Glutamatergic neuron (in vitro differentiated cells): ENCODE results near the gene FHIT. TPM values are rescaled to one million over a fixed set of nuclear protein-coding genes. Genes with fewer than 3 reads are reported as not detected.

Experiments used
- DNase-seq: peaks from one replicate; pipeline ENCODE4 v3.0.0; 2022
- H3K27ac Mint-ChIP-seq: one replicate; pipeline ENCODE4 v1.8.0; 2020; ENCODE audit warnings: mild to moderate bottlenecking, mixed read lengths, inconsistent platforms; ENCODE audit not compliant: unreplicated experiment
- H3K27me3 Mint-ChIP-seq: one replicate; pipeline ENCODE4 v1.8.0; 2020; ENCODE audit warnings: mild to moderate bottlenecking, moderate library complexity, mixed read lengths, inconsistent platforms; ENCODE audit not compliant: unreplicated experiment
- H3K36me3 Mint-ChIP-seq: one replicate; pipeline ENCODE4 v1.8.0; 2020; ENCODE audit warnings: mild to moderate bottlenecking, mixed read lengths, inconsistent platforms; ENCODE audit not compliant: unreplicated experiment
- H3K4me1 Mint-ChIP-seq: one replicate; pipeline ENCODE4 v1.8.0; 2020; ENCODE audit warnings: mild to moderate bottlenecking, low read depth, mixed read lengths, inconsistent platforms; ENCODE audit not compliant: unreplicated experiment
- H3K4me3 Mint-ChIP-seq: one replicate; pipeline ENCODE4 v1.8.0; 2020; ENCODE audit warnings: mild to moderate bottlenecking, mixed read lengths, inconsistent platforms; ENCODE audit not compliant: unreplicated experiment
- H3K9me3 Mint-ChIP-seq: one replicate; pipeline ENCODE4 v1.8.0; 2020; ENCODE audit warnings: mild to moderate bottlenecking, moderate library complexity, mixed read lengths, inconsistent platforms; ENCODE audit not compliant: unreplicated experiment
- total RNA-seq: library from RNA; stranded (reverse); fragmentation: NEBNext Ultra II Directional; extraction: Animal tissue kit (Norgen Biotek cat#: 25700); gene quantifications from one replicate; pipeline ENCODE4 v1.2.1, GENCODE V29; 2021; ENCODE audit not compliant: unreplicated experiment
- TF ChIP-seq, protein P1 (sequence below): fragments of 200-600 bp; sonication (generic); IDR thresholded peaks from one replicate; pipeline ENCODE4 v1.5.0; 2021; ENCODE audit not compliant: partially characterized antibody, unreplicated experiment

The FHIT gene
- total RNA-seq, 1 donor from 2014 or later = 15.2 TPM

DNA sequence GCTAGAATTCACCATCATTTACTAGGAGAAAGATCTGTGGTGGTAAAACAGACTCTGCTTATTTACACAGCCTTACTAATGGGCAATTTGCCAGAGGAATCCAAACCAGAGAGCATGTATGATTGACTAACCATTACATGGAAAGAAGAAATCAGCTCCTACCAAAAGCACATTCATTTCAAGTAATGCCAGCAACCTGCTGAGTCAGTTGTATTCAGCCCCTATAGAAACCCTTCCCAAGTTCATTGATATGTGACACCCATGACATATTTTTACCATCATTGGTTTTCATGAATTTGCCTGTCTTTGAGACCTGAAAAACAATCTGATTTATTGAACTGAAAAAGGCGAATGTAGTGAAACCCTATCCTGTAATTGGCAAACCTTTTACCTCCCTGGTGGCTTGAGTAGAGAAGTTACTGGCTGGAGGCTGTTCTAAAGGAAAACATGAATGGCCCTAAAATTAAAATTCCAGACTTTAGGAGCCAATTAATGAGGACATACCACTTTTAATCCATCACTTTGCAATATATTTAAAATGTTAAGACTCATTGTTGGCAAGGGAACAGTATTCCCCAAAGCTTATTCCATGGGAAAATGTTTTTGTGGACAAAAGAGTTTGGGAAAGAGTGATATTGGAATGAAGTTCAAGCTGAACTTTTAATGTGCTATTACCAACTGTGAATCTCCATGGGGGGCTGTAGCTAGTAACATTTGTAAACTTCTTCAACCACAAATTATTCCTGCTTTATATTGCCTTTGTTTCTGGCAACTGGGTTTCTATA lies 542.9 kb downstream of the FHIT start:
- no peaks in the 10 kb centered on the region for H3K9me3 Mint-ChIP-seq
- TF ChIP-seq, protein P1, sequence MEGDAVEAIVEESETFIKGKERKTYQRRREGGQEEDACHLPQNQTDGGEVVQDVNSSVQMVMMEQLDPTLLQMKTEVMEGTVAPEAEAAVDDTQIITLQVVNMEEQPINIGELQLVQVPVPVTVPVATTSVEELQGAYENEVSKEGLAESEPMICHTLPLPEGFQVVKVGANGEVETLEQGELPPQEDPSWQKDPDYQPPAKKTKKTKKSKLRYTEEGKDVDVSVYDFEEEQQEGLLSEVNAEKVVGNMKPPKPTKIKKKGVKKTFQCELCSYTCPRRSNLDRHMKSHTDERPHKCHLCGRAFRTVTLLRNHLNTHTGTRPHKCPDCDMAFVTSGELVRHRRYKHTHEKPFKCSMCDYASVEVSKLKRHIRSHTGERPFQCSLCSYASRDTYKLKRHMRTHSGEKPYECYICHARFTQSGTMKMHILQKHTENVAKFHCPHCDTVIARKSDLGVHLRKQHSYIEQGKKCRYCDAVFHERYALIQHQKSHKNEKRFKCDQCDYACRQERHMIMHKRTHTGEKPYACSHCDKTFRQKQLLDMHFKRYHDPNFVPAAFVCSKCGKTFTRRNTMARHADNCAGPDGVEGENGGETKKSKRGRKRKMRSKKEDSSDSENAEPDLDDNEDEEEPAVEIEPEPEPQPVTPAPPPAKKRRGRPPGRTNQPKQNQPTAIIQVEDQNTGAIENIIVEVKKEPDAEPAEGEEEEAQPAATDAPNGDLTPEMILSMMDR = no peak
- peaks cover 5% of the 10 kb centered on the region for H3K36me3 Mint-ChIP-seq
- no peak overlapping the region for H3K27ac Mint-ChIP-seq
- H3K27me3 Mint-ChIP-seq = no peaks in the 10 kb centered on the region
- H3K4me3 Mint-ChIP-seq = no peak overlapping the region
- no peak for DNase-seq
- H3K4me1 Mint-ChIP-seq = no peaks in the 10 kb centered on the region

DNA sequence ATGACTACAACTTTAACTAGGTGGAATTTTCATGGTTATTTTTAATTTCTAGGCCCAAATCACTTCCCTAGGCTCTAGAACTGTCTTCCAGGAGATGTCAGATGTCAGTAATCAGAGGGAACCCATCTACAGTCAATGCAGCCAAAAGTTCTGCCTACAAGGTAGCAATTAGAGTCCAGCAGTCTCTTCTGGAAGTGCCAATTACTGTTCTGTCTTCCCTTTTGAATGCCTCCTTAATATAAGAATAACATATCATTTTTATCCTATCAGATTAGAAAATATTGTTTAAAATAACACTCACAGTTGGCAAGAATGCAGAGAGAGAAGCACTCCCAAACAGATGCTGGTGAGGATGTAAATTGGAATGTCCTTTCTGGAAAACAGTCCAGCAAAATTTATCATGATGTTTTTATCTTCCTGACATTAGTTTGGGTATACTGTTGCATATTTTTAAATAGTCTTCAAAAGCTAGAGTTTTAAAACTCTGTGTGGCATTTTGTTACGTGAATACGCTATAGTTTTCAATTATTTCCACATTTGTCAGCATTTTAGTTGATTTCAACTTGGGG lies 543.7 kb downstream of the FHIT start:
- Mint-ChIP-seq H3K4me3 (no peak overlapping the region), H3K4me1 (no peaks in the 10 kb centered on the region), H3K9me3 (no peaks in the 10 kb centered on the region), H3K27me3 (no peaks in the 10 kb centered on the region), H3K36me3 (peaks cover 9% of the 10 kb centered on the region), H3K27ac (no peak overlapping the region)
- no peak for DNase-seq
- TF ChIP-seq, protein P1 = no peak

DNA sequence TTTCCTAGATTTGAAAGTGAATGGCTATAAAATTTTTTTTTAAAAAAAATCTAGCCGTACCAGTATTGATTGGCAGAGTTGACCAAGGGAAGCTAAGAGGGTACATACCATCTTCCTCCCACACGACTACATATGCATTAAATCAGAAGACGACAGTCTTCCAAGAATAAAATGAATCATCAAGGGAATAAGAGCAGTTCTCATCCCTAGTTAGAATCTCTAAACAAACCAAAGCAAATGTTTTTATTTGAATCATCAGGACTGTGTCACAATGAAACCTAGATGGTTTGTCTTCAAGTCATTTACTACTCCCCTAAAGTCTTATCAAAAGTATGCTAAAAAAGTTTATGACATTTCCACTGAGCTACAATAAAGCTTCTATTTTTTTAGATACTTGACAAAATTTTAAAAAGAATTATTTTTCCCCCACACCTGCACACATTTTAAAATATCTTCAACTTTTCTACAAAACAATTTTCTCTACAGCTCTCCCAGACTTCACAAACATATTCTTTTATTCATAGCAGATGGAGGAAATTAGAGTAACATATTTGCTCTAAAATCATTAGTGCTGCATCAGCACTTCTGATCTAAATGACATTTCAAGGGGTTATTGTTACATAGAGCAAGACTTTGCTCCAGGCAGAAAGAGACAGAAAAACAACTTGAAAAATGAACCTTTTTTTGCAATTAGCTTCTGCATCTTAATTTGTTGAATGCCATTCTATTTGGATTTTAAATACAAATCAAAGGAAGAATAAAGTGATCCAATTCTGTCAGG lies 547.1 kb downstream of the FHIT start:
- no peak for DNase-seq
- Mint-ChIP-seq H3K36me3 (peaks cover 4% of the 10 kb centered on the region), H3K27me3 (no peaks in the 10 kb centered on the region), H3K4me3 (no peak overlapping the region), H3K27ac (no peak overlapping the region), H3K4me1 (no peaks in the 10 kb centered on the region), H3K9me3 (no peaks in the 10 kb centered on the region)
- TF ChIP-seq, protein P1 = no peak

DNA sequence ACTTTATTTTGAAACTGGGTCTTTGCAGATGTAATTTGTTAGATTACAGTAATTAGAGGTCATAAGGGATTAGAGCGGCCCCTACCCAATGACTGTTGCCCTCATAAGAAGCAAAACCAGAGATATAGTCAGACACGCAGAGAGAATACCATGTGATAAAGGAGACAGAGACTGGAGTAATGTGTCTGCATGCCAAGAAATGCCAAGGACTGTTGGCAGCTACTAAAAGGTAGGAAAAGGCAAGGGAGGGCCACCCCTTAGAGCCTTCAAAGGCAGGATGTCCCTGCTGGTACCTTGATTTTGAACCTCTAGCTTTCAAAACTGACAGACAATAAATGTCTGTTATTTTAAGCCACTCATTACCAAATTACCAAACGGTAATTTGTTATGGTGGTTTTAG lies 548.2 kb downstream of the FHIT start:
- H3K36me3 Mint-ChIP-seq = peaks cover 4% of the 10 kb centered on the region
- DNase-seq = no peak
- TF ChIP-seq, protein P1 = no peak
- H3K9me3 Mint-ChIP-seq = no peaks in the 10 kb centered on the region
- no peak overlapping the region for H3K4me3 Mint-ChIP-seq
- no peaks in the 10 kb centered on the region for H3K27me3 Mint-ChIP-seq
- H3K4me1 Mint-ChIP-seq = peaks cover 2% of the 10 kb centered on the region
- H3K27ac Mint-ChIP-seq = no peak overlapping the region
